Activated CD4-positive, alpha-beta memory T cell treated with anti-CD3 and anti-CD28 coated beads, Interleukin-2, amount 10 ng/mL, durations not matched to agents 7 days and 5 days (primary cell): Measurements from ENCODE around the gene NUF2. TPM values are rescaled to one million over a fixed set of nuclear protein-coding genes. Genes with fewer than 3 reads are reported as not detected.
"Not testable (repeated sequence)": the region's sequence is repeated elsewhere in the genome, so short reads cannot be mapped to it uniquely, and the experiment has no call there.

Source experiments
- CTCF ChIA-PET: fragments of 350-600 bp; sonication (Branson Sonifier 250); formaldehyde crosslinking; loops from one replicate; lab custom pipeline; 2021; ENCODE audit warnings: antibody characterized with exemption, inconsistent platforms; lab: Charles Lee
- POLR2A ChIA-PET: fragments of 350-600 bp; sonication (Branson Sonifier 250); formaldehyde crosslinking; loops from one replicate; lab custom pipeline; 2021; ENCODE audit warnings: antibody characterized with exemption; lab: Charles Lee
- DNase-seq: peaks from one replicate; pipeline ENCODE4 v3.0.0-alpha.2; 2020
- H3K27ac Mint-ChIP-seq: one replicate; pipeline ENCODE4 v1.8.0; 2021; ENCODE audit warnings: mild to moderate bottlenecking, mixed read lengths
- H3K27me3 Mint-ChIP-seq: one replicate; pipeline ENCODE4 v1.8.0; 2021; ENCODE audit warnings: mixed read lengths
- H3K36me3 Mint-ChIP-seq: one replicate; pipeline ENCODE4 v1.8.0; 2021; ENCODE audit warnings: low read depth, mixed read lengths
- H3K4me1 Mint-ChIP-seq: one replicate; pipeline ENCODE4 v1.8.0; 2021; ENCODE audit warnings: mixed read lengths
- H3K4me3 Mint-ChIP-seq: one replicate; pipeline ENCODE4 v1.8.0; 2021; ENCODE audit warnings: mild to moderate bottlenecking, mixed read lengths
- H3K9me3 Mint-ChIP-seq: one replicate; pipeline ENCODE4 v1.8.0; 2021; ENCODE audit warnings: mixed read lengths
- total RNA-seq, 2 experiments: library from RNA; stranded (reverse); gene quantifications; one replicate each; pipeline ENCODE4 v1.2.3, GENCODE V29; 2021

The NUF2 gene
- total RNA-seq, 2 experiments from 2014 or later: 69.1 to 69.9 TPM

GRCh38 chr1:163300568-163300967 is 21.2 kb upstream of the NUF2 start:
- CTCF ChIA-PET: no interaction called here

GRCh38 chr1:163303561-163303960 is 18.2 kb upstream of the NUF2 start:
- ChIA-PET POLR2A (no interaction called here), CTCF (interaction anchor here (0.8 to 1.1 kb wide), 2 partner anchors 12 to 232 kb away, joined by 3 to 4 read pairs; no protein-coding TSS in a partner anchor)
- DNase-seq: no peak
- Mint-ChIP-seq H3K9me3 (no peaks in the 10 kb centered on the region), H3K36me3 (peaks cover 20% of the 10 kb centered on the region), H3K4me3 (no peak overlapping the region), H3K27me3 (no peaks in the 10 kb centered on the region), H3K27ac (no peak overlapping the region), H3K4me1 (peaks cover 1% of the 10 kb centered on the region)

More at GRCh38 chr1:163300568-163300967, 21.2 kb upstream of the NUF2 start:
- Mint-ChIP-seq H3K9me3 (no peaks in the 10 kb centered on the region), H3K4me1 (peaks cover 1% of the 10 kb centered on the region), H3K4me3 (no peak overlapping the region), H3K27ac (no peak overlapping the region), H3K36me3 (peaks cover 20% of the 10 kb centered on the region), H3K27me3 (no peaks in the 10 kb centered on the region)
- POLR2A ChIA-PET: no interaction called here
- no peak for DNase-seq

GRCh38 chr1:163305441-163305840 is 16.3 kb upstream of the NUF2 start:
- Mint-ChIP-seq H3K4me1 (peaks cover 1% of the 10 kb centered on the region), H3K9me3 (no peaks in the 10 kb centered on the region), H3K4me3 (no peak overlapping the region), H3K27me3 (no peaks in the 10 kb centered on the region), H3K27ac (no peak overlapping the region), H3K36me3 (peaks cover 15% of the 10 kb centered on the region)
- POLR2A ChIA-PET: interaction anchor here (0.6 kb wide), 1 partner anchor 35 kb away, joined by 3 read pairs; no protein-coding TSS in a partner anchor
- CTCF ChIA-PET: interaction anchor here (1.4 kb wide), 1 partner anchor 10 kb away, joined by 7 read pairs; no protein-coding TSS in a partner anchor
- DNase-seq: no peak

- ChIA-PET POLR2A (no interaction called here), CTCF (no interaction called here)
- H3K4me1 Mint-ChIP-seq: no peaks in the 10 kb centered on the region
- no peaks in the 10 kb centered on the region for H3K27me3 Mint-ChIP-seq
- DNase-seq: no peak
- no peak overlapping the region for H3K4me3 Mint-ChIP-seq
- H3K9me3 Mint-ChIP-seq: no peaks in the 10 kb centered on the region
- H3K36me3 Mint-ChIP-seq: peaks cover 8% of the 10 kb centered on the region
- H3K27ac Mint-ChIP-seq: no peak overlapping the region
Measured at GRCh38 chr1:163307479-163308171, 14.1 kb upstream of the NUF2 start.

- no peak overlapping the region for H3K4me3 Mint-ChIP-seq
- ChIA-PET POLR2A (no interaction called here), CTCF (no interaction called here)
- H3K4me1 Mint-ChIP-seq: no peaks in the 10 kb centered on the region
- no peak for DNase-seq
- H3K27me3 Mint-ChIP-seq: no peaks in the 10 kb centered on the region
- no peaks in the 10 kb centered on the region for H3K9me3 Mint-ChIP-seq
- no peak overlapping the region for H3K27ac Mint-ChIP-seq
- H3K36me3 Mint-ChIP-seq: peaks cover 7% of the 10 kb centered on the region
Measured at GRCh38 chr1:163308811-163309210, 12.9 kb upstream of the NUF2 start.

- Mint-ChIP-seq H3K9me3 (no peaks in the 10 kb centered on the region), H3K4me3 (no peak overlapping the region), H3K27ac (no peak overlapping the region), H3K36me3 (peaks cover 7% of the 10 kb centered on the region), H3K27me3 (no peaks in the 10 kb centered on the region), H3K4me1 (peaks cover 9% of the 10 kb centered on the region)
- POLR2A ChIA-PET: no interaction called here
- DNase-seq: peak; percentile 41
- CTCF ChIA-PET: interaction anchor here (0.7 to 3.8 kb wide), 19 partner anchors 10 to 702 kb away, joined by 3 to 31 read pairs (median 6); partner anchors contain the start of gene RGS4
Measured at GRCh38 chr1:163315773-163316374, 5.9 kb upstream of the NUF2 start.

GRCh38 chr1:163320891-163321290 is 863 bp upstream of the NUF2 start:
- no peaks in the 10 kb centered on the region for H3K9me3 Mint-ChIP-seq
- no peak for DNase-seq
- no peaks in the 10 kb centered on the region for H3K27me3 Mint-ChIP-seq
- H3K4me3 Mint-ChIP-seq: peak overlapping the region; percentile 89
- ChIA-PET POLR2A (interaction anchor here (1.8 kb wide), 1 partner anchor 486 kb away, joined by 9 read pairs; no protein-coding TSS in a partner anchor), CTCF (no interaction called here)
- peaks cover 42% of the 10 kb centered on the region for H3K4me1 Mint-ChIP-seq
- H3K27ac Mint-ChIP-seq: peak overlapping the region; percentile 93
- peaks cover 16% of the 10 kb centered on the region for H3K36me3 Mint-ChIP-seq

- ChIA-PET CTCF (interaction anchor here (1.7 kb wide), 1 partner anchor 36 kb away, joined by 3 read pairs; no protein-coding TSS in a partner anchor), POLR2A (interaction anchor here (2.8 kb wide), 1 partner anchor 9 kb away, joined by 16 read pairs; no protein-coding TSS in a partner anchor)
- peaks cover 44% of the 10 kb centered on the region for H3K4me1 Mint-ChIP-seq
- H3K9me3 Mint-ChIP-seq, H3K27me3 Mint-ChIP-seq, DNase-seq: not testable (repeated sequence)
- peak overlapping the region; percentile 89 for H3K4me3 Mint-ChIP-seq
- peaks cover 33% of the 10 kb centered on the region for H3K36me3 Mint-ChIP-seq
- H3K27ac Mint-ChIP-seq: peak overlapping the region; percentile 93
Measured at GRCh38 chr1:163323339-163323738, 1.6 kb downstream of the NUF2 start.

- Mint-ChIP-seq H3K27ac (no peak overlapping the region), H3K9me3 (peaks cover 9% of the 10 kb centered on the region), H3K27me3 (no peaks in the 10 kb centered on the region), H3K36me3 (peaks cover 82% of the 10 kb centered on the region), H3K4me3 (no peak overlapping the region), H3K4me1 (peaks cover 9% of the 10 kb centered on the region)
- DNase-seq: no peak
- POLR2A ChIA-PET: interaction anchor here (2.3 kb wide), 1 partner anchor 9 kb away, joined by 16 read pairs; the partner anchor contains the start of gene NUF2
- CTCF ChIA-PET: no interaction called here
Measured at GRCh38 chr1:163331116-163331515, 9.4 kb downstream of the NUF2 start.

- peaks cover 2% of the 10 kb centered on the region for H3K4me1 Mint-ChIP-seq
- CTCF ChIA-PET: interaction anchor here (0.8 kb wide), 1 partner anchor 20 kb away, joined by 4 read pairs; no protein-coding TSS in a partner anchor
Measured at GRCh38 chr1:163335216-163335615, 13.5 kb downstream of the NUF2 start.

GRCh38 chr1:163337631-163338030 is 15.9 kb downstream of the NUF2 start:
- peaks cover under 1% of the 10 kb centered on the region for H3K4me1 Mint-ChIP-seq
- H3K36me3 Mint-ChIP-seq: peaks cover 60% of the 10 kb centered on the region
- DNase-seq: no peak
- no peak overlapping the region for H3K4me3 Mint-ChIP-seq
- POLR2A ChIA-PET: interaction anchor here (1.2 kb wide), 1 partner anchor 15 kb away, joined by 3 read pairs; no protein-coding TSS in a partner anchor
- CTCF ChIA-PET: no interaction called here
- H3K27ac Mint-ChIP-seq: no peak overlapping the region
- no peaks in the 10 kb centered on the region for H3K27me3 Mint-ChIP-seq
- peaks cover under 1% of the 10 kb centered on the region for H3K9me3 Mint-ChIP-seq

More at GRCh38 chr1:163335216-163335615, 13.5 kb downstream of the NUF2 start:
- Mint-ChIP-seq H3K27ac (no peak overlapping the region), H3K4me3 (no peak overlapping the region), H3K9me3 (peaks cover 9% of the 10 kb centered on the region), H3K27me3 (no peaks in the 10 kb centered on the region), H3K36me3 (peaks cover 79% of the 10 kb centered on the region)
- POLR2A ChIA-PET: no interaction called here
- no peak for DNase-seq

- H3K4me1 Mint-ChIP-seq: peaks cover 2% of the 10 kb centered on the region
- no peak overlapping the region for H3K27ac Mint-ChIP-seq
- no peak overlapping the region for H3K4me3 Mint-ChIP-seq
- H3K27me3 Mint-ChIP-seq: no peaks in the 10 kb centered on the region
- ChIA-PET POLR2A (interaction anchor here (3.0 kb wide), 1 partner anchor 25 kb away, joined by 11 read pairs; the partner anchor contains the start of gene NUF2), CTCF (no interaction called here)
- H3K36me3 Mint-ChIP-seq: peaks cover 70% of the 10 kb centered on the region
- DNase-seq: no peak
- H3K9me3 Mint-ChIP-seq: no peaks in the 10 kb centered on the region
Measured at GRCh38 chr1:163346326-163346870, 24.6 kb downstream of the NUF2 start.

- DNase-seq: no peak
- H3K27me3 Mint-ChIP-seq: no peaks in the 10 kb centered on the region
- ChIA-PET CTCF (no interaction called here), POLR2A (interaction anchor here (0.8 to 3.0 kb wide), 2 partner anchors 10 to 25 kb away, joined by 3 to 11 read pairs; partner anchors contain the start of gene NUF2)
- no peak overlapping the region for H3K4me3 Mint-ChIP-seq
- no peaks in the 10 kb centered on the region for H3K9me3 Mint-ChIP-seq
- no peak overlapping the region for H3K27ac Mint-ChIP-seq
- H3K4me1 Mint-ChIP-seq: peaks cover 2% of the 10 kb centered on the region
- H3K36me3 Mint-ChIP-seq: peaks cover 76% of the 10 kb centered on the region
Measured at GRCh38 chr1:163347106-163347505, 25.4 kb downstream of the NUF2 start.
